GM23338 (cell line): ENCODE data around the gene FBXL5.

Source experiments
- CREB1 ChIP-seq: fragments of 250-450 bp; sonication (Bioruptor Pico); IDR thresholded peaks from 2 replicates; pipeline ENCODE4 v1.5.0; 2020; ENCODE audit warnings: low read depth, mild to moderate bottlenecking, moderate library complexity
- EZH2 ChIP-seq: fragments of 200-600 bp; sonication (generic); IDR thresholded peaks from one replicate; pipeline ENCODE4 v1.8.0; 2017; ENCODE audit warnings: antibody characterized with exemption, mild to moderate bottlenecking, low read depth; ENCODE audit not compliant: unreplicated experiment
- EZH2phosphoT487 ChIP-seq: fragments of 200-600 bp; sonication (generic); IDR thresholded peaks from one replicate; pipeline ENCODE4 v1.8.1; 2018; ENCODE audit warnings: antibody characterized with exemption; ENCODE audit not compliant: unreplicated experiment
- JUNB ChIP-seq: IDR thresholded peaks from one replicate; pipeline ENCODE4 v1.6.1; 2016; ENCODE audit warnings: antibody characterized with exemption; ENCODE audit not compliant: unreplicated experiment
- NANOG ChIP-seq: IDR thresholded peaks from 2 replicates; pipeline ENCODE4 v1.6.1; 2016; ENCODE audit warnings: antibody characterized with exemption, borderline replicate concordance
- POLR2AphosphoS5 ChIP-seq: IDR thresholded peaks from 2 replicates; pipeline ENCODE4 v1.6.1; 2016; ENCODE audit warnings: antibody characterized with exemption, low read depth
- ZNF331 ChIP-seq: fragments of 250-450 bp; sonication (Bioruptor Pico); IDR thresholded peaks from 2 replicates; pipeline ENCODE4 v1.5.0; 2020; ENCODE audit warnings: low read depth, mild to moderate bottlenecking, moderate library complexity
- TF ChIP-seq, protein P1 (sequence below), 2 experiments: fragments of 200-600 bp in 1 of 2; sonication (generic) in 1 of 2; conservative IDR thresholded peaks; 2 replicates each; pipeline versions ENCODE4 v1.5.1 to v1.6.1; 2016 to 2017; ENCODE audit warnings: antibody characterized with exemption in 2 of 2, low read depth in 2 of 2, mild to moderate bottlenecking in 2 of 2, moderate library complexity in 1 of 2
- TF ChIP-seq, protein P2 (sequence below): IDR thresholded peaks from one replicate; pipeline ENCODE4 v1.6.1; 2018; ENCODE audit warnings: antibody characterized with exemption; ENCODE audit not compliant: unreplicated experiment
- TF ChIP-seq, protein P3 (sequence below): fragments of 250-450 bp; sonication (Bioruptor Pico); IDR thresholded peaks from 2 replicates; pipeline ENCODE4 v1.5.0; 2020; ENCODE audit warnings: mild to moderate bottlenecking, moderate library complexity

DNA sequence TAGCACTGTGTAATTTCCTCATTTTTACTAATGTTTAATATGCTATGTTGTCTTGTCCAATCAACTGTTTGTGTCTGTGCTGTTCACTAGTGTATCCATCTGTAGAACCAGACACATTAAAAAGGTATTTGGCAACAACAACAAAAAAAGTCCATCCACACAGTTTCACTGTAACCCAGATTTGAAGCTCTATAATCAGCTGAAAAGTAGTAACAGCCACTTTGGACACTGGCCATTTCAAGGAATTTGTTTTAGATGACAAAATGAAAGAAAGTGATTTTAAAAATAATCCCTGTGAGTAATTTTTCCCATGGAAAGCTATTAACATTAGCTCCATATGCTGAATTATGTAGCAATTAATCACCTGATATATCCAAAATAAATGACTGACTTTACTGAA lies 2.2 kb upstream of the FBXL5 start:
- TF ChIP-seq JUNB (no peak), EZH2 (no peak), POLR2AphosphoS5 (no peak), EZH2phosphoT487 (no peak), ZNF331 (CRISPR knock-in tag) (no peak), CREB1 (CRISPR knock-in tag) (no peak), NANOG (no peak)
- TF ChIP-seq, protein P1, sequence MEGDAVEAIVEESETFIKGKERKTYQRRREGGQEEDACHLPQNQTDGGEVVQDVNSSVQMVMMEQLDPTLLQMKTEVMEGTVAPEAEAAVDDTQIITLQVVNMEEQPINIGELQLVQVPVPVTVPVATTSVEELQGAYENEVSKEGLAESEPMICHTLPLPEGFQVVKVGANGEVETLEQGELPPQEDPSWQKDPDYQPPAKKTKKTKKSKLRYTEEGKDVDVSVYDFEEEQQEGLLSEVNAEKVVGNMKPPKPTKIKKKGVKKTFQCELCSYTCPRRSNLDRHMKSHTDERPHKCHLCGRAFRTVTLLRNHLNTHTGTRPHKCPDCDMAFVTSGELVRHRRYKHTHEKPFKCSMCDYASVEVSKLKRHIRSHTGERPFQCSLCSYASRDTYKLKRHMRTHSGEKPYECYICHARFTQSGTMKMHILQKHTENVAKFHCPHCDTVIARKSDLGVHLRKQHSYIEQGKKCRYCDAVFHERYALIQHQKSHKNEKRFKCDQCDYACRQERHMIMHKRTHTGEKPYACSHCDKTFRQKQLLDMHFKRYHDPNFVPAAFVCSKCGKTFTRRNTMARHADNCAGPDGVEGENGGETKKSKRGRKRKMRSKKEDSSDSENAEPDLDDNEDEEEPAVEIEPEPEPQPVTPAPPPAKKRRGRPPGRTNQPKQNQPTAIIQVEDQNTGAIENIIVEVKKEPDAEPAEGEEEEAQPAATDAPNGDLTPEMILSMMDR (conservative IDR thresholded peaks at IDR 0.05; ENCODE audit: low read depth in 2 of 2) = no peak
- TF ChIP-seq, protein P2, sequence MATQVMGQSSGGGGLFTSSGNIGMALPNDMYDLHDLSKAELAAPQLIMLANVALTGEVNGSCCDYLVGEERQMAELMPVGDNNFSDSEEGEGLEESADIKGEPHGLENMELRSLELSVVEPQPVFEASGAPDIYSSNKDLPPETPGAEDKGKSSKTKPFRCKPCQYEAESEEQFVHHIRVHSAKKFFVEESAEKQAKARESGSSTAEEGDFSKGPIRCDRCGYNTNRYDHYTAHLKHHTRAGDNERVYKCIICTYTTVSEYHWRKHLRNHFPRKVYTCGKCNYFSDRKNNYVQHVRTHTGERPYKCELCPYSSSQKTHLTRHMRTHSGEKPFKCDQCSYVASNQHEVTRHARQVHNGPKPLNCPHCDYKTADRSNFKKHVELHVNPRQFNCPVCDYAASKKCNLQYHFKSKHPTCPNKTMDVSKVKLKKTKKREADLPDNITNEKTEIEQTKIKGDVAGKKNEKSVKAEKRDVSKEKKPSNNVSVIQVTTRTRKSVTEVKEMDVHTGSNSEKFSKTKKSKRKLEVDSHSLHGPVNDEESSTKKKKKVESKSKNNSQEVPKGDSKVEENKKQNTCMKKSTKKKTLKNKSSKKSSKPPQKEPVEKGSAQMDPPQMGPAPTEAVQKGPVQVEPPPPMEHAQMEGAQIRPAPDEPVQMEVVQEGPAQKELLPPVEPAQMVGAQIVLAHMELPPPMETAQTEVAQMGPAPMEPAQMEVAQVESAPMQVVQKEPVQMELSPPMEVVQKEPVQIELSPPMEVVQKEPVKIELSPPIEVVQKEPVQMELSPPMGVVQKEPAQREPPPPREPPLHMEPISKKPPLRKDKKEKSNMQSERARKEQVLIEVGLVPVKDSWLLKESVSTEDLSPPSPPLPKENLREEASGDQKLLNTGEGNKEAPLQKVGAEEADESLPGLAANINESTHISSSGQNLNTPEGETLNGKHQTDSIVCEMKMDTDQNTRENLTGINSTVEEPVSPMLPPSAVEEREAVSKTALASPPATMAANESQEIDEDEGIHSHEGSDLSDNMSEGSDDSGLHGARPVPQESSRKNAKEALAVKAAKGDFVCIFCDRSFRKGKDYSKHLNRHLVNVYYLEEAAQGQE = no peak
- TF ChIP-seq, protein P3, sequence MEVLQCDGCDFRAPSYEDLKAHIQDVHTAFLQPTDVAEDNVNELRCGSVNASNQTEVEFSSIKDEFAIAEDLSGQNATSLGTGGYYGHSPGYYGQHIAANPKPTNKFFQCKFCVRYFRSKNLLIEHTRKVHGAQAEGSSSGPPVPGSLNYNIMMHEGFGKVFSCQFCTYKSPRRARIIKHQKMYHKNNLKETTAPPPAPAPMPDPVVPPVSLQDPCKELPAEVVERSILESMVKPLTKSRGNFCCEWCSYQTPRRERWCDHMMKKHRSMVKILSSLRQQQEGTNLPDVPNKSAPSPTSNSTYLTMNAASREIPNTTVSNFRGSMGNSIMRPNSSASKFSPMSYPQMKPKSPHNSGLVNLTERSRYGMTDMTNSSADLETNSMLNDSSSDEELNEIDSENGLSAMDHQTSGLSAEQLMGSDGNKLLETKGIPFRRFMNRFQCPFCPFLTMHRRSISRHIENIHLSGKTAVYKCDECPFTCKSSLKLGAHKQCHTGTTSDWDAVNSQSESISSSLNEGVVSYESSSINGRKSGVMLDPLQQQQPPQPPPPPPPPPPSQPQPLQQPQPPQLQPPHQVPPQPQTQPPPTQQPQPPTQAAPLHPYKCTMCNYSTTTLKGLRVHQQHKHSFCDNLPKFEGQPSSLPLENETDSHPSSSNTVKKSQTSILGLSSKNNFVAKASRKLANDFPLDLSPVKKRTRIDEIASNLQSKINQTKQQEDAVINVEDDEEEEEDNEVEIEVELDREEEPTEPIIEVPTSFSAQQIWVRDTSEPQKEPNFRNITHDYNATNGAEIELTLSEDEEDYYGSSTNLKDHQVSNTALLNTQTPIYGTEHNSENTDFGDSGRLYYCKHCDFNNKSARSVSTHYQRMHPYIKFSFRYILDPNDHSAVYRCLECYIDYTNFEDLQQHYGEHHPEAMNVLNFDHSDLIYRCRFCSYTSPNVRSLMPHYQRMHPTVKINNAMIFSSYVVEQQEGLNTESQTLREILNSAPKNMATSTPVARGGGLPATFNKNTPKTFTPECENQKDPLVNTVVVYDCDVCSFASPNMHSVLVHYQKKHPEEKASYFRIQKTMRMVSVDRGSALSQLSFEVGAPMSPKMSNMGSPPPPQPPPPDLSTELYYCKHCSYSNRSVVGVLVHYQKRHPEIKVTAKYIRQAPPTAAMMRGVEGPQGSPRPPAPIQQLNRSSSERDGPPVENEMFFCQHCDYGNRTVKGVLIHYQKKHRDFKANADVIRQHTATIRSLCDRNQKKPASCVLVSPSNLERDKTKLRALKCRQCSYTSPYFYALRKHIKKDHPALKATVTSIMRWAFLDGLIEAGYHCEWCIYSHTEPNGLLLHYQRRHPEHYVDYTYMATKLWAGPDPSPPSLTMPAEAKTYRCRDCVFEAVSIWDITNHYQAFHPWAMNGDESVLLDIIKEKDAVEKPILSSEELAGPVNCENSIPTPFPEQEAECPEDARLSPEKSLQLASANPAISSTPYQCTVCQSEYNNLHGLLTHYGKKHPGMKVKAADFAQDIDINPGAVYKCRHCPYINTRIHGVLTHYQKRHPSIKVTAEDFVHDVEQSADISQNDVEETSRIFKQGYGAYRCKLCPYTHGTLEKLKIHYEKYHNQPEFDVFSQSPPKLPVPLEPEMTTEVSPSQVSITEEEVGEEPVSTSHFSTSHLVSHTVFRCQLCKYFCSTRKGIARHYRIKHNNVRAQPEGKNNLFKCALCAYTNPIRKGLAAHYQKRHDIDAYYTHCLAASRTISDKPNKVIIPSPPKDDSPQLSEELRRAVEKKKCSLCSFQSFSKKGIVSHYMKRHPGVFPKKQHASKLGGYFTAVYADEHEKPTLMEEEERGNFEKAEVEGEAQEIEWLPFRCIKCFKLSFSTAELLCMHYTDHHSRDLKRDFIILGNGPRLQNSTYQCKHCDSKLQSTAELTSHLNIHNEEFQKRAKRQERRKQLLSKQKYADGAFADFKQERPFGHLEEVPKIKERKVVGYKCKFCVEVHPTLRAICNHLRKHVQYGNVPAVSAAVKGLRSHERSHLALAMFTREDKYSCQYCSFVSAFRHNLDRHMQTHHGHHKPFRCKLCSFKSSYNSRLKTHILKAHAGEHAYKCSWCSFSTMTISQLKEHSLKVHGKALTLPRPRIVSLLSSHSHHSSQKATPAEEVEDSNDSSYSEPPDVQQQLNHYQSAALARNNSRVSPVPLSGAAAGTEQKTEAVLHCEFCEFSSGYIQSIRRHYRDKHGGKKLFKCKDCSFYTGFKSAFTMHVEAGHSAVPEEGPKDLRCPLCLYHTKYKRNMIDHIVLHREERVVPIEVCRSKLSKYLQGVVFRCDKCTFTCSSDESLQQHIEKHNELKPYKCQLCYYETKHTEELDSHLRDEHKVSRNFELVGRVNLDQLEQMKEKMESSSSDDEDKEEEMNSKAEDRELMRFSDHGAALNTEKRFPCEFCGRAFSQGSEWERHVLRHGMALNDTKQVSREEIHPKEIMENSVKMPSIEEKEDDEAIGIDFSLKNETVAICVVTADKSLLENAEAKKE (CRISPR knock-in tag) = no peak
